Keratinocyte (primary cell): Measurements from ENCODE around the gene TAL1. TPM values are rescaled to one million over a fixed set of nuclear protein-coding genes. Genes with fewer than 3 reads are reported as not detected.

Experiments used
- DNase-seq: peaks from one replicate; pipeline ENCODE4 v3.0.0-alpha.2; 2011; ENCODE audit warnings: low read depth, missing footprints, low spot score
- FAIRE-seq: peaks from 2 replicates; lab custom pipeline; 2011; peaks lifted over from hg19 to GRCh38; lab: Jason Lieb, UNC
- H2AFZ ChIP-seq: 2 replicates; pipeline ENCODE4 v1.6.0; 2012; ENCODE audit warnings: low read length, control low read depth, inconsistent platforms; ENCODE audit not compliant: control insufficient read depth
- H3K27ac ChIP-seq: 2 replicates; pipeline ENCODE4 v1.5.1; 2011; ENCODE audit warnings: low read length; ENCODE audit not compliant: control insufficient read depth, insufficient read depth
- H3K27me3 ChIP-seq: 3 replicates; pipeline ENCODE4 v1.6.0; 2011; ENCODE audit warnings: low read length; ENCODE audit not compliant: control insufficient read depth, insufficient read depth; ENCODE audit errors: extremely low read depth
- H3K36me3 ChIP-seq, 2 experiments: 2 replicates in 1 of 2; 3 replicates in 1 of 2; pipeline ENCODE4 v1.5.1; 2011; ENCODE audit warnings: low read length in 2 of 2, mild to moderate bottlenecking in 1 of 2; ENCODE audit not compliant: control insufficient read depth in 2 of 2, insufficient read depth in 2 of 2; ENCODE audit errors: extremely low read depth in 1 of 2
- H3K4me1 ChIP-seq: 3 replicates; pipeline ENCODE4 v1.5.1; 2011; ENCODE audit warnings: low read length; ENCODE audit not compliant: control insufficient read depth, insufficient read depth; ENCODE audit errors: extremely low read depth
- H3K4me2 ChIP-seq: 3 replicates; pipeline ENCODE4 v1.6.0; 2011; ENCODE audit warnings: low read depth, low read length; ENCODE audit not compliant: control insufficient read depth, insufficient read depth; ENCODE audit errors: extremely low read depth
- H3K4me3 ChIP-seq, 3 experiments: fragments of 200-600 bp in 1 of 3; sonication (generic) in 1 of 3; 2 replicates in 2 of 3; 3 replicates in 1 of 3; pipeline ENCODE4 v1.5.1; 2011 to 2016; ENCODE audit warnings: low read length in 3 of 3, mild to moderate bottlenecking in 3 of 3, control low read depth in 2 of 3, inconsistent platforms in 1 of 3, low read depth in 1 of 3, mixed read lengths in 1 of 3, mixed run types in 1 of 3, moderate library complexity in 1 of 3; ENCODE audit not compliant: control insufficient read depth in 2 of 3, insufficient read depth in 2 of 3; ENCODE audit errors: extremely low read depth in 1 of 3
- H3K79me2 ChIP-seq: 2 replicates; pipeline ENCODE4 v1.6.0; 2012; ENCODE audit warnings: low read length; ENCODE audit not compliant: control insufficient read depth, insufficient read depth
- H3K9ac ChIP-seq: 3 replicates; pipeline ENCODE4 v1.6.0; 2011; ENCODE audit warnings: low read length; ENCODE audit not compliant: control insufficient read depth, insufficient read depth; ENCODE audit errors: extremely low read depth
- H3K9me1 ChIP-seq: 3 replicates; pipeline ENCODE4 v1.6.0; 2011; ENCODE audit warnings: low read length; ENCODE audit not compliant: control insufficient read depth, insufficient read depth; ENCODE audit errors: extremely low read depth
- H3K9me3 ChIP-seq: 2 replicates; pipeline ENCODE4 v1.5.1; 2012; ENCODE audit warnings: low read depth, low read length; ENCODE audit not compliant: control insufficient read depth
- H4K20me1 ChIP-seq: 3 replicates; pipeline ENCODE4 v1.6.0; 2011; ENCODE audit warnings: low read length; ENCODE audit not compliant: control insufficient read depth, insufficient read depth; ENCODE audit errors: extremely low read depth
- EZH2 ChIP-seq: IDR thresholded peaks from one replicate; pipeline ENCODE4 v1.6.1; 2012; ENCODE audit warnings: inconsistent platforms, mild to moderate bottlenecking, low read length, moderate library complexity
- dilution Hi-C: fragments of 300-500 bp; cut with MboI; formaldehyde crosslinking; loops from one replicate; pipeline ENCODE4 v1.7.0; 2020; ENCODE audit warnings: low sequenced_read_pairs; ENCODE audit not compliant: extremely low pct_ligation_motif_present
- polyA plus RNA-seq, 5 experiments: library from polyadenylated mRNA; depleted of rRNA in 3 of 5; stranded (reverse) in 3 of 5; stranded (forward) in 1 of 5; unstranded in 1 of 5; fragments of >200 nt; gene quantifications; 1 replicate in 1 of 5; 2 replicates in 3 of 5; 3 replicates in 1 of 5; pipeline versions ENCODE4 v1.2.1 to v1.2.3, GENCODE V29; 2011 to 2012; ENCODE audit warnings: missing spikeins in 2 of 5, low read depth in 1 of 5, low replicate concordance in 1 of 5
- TF ChIP-seq, protein P1 (sequence below), 3 experiments: IDR thresholded peaks in 1 of 3; conservative IDR thresholded peaks in 1 of 3; optimal IDR thresholded peaks in 1 of 3; 2 replicates in 2 of 3; 3 replicates in 1 of 3; pipeline versions ENCODE3 to v1.5.1; 2011; ENCODE audit warnings: low read length in 3 of 3, mild to moderate bottlenecking in 3 of 3, moderate library complexity in 2 of 3, control low read depth in 1 of 3, inconsistent platforms in 1 of 3; ENCODE audit not compliant: insufficient read depth in 2 of 3; ENCODE audit errors: extremely low read depth in 1 of 3

The TAL1 gene
- polyA plus RNA-seq, 1 donor (not counting 4 experiments of a cell fraction or from before 2014, with no cell fraction given), result not detected

DNA sequence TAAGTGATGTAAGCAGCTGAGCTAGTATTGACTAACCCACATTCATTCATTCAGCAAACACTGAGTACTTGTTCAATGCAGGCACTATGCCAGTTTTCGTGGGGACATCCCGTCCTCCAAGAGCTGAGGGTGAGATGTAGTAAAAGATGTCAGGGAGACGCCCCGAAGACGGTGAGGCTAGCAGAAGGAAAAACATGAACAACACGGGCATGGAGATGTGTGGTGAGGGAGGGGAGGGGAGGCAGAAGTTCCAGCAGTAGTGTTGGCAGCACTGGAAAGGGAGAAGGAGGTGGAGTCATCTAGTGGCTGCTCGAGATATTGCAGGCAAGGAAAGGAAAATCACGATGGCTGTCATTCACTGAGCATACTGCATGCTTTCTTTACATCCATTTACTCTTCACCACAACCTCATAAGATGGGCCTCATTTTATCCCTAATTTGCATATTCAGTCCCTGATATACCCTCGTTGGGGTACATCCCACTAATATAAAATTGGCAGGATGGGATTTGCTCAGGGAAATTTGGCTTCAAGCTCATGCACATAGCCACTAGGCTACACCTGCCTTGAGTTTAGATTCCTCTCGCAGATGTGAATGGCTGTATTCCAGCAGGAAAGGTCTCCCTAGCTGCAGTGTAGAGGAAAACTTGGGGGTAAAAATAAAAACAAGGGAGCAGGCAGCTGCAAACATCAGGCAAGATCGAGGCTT is 56.6 kb downstream of the TAL1 start:
- no peaks in the 10 kb centered on the region for H3K27me3 ChIP-seq
- dilution Hi-C loops, result no loop called here
- no peaks in the 10 kb centered on the region for H3K9me1 ChIP-seq
- H2AFZ ChIP-seq, result peak overlapping the region; percentile 57
- DNase-seq (no peak), FAIRE-seq (peak; percentile 89)
- H3K9me3 ChIP-seq, result no peaks in the 10 kb centered on the region
- peak overlapping the region; percentile 57 for H3K4me2 ChIP-seq
- no peaks in the 10 kb centered on the region for H3K79me2 ChIP-seq
- H3K4me1 ChIP-seq, result peaks cover 9% of the 10 kb centered on the region
- no peak for TF ChIP-seq EZH2
- TF ChIP-seq, protein P1, sequence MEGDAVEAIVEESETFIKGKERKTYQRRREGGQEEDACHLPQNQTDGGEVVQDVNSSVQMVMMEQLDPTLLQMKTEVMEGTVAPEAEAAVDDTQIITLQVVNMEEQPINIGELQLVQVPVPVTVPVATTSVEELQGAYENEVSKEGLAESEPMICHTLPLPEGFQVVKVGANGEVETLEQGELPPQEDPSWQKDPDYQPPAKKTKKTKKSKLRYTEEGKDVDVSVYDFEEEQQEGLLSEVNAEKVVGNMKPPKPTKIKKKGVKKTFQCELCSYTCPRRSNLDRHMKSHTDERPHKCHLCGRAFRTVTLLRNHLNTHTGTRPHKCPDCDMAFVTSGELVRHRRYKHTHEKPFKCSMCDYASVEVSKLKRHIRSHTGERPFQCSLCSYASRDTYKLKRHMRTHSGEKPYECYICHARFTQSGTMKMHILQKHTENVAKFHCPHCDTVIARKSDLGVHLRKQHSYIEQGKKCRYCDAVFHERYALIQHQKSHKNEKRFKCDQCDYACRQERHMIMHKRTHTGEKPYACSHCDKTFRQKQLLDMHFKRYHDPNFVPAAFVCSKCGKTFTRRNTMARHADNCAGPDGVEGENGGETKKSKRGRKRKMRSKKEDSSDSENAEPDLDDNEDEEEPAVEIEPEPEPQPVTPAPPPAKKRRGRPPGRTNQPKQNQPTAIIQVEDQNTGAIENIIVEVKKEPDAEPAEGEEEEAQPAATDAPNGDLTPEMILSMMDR (optimal IDR thresholded peaks at IDR 0.05 in 1 of 3, IDR thresholded peaks at IDR 0.05 in 1 of 3, conservative IDR thresholded peaks at IDR 0.05 in 1 of 3; ENCODE audit: extremely low read depth in 1 of 3, insufficient read depth in 2 of 3, low read length in 3 of 3), result peak; percentile 98 to 99 (median 99)
- no peak overlapping the region for H3K27ac ChIP-seq
- H3K9ac ChIP-seq, result no peak overlapping the region
- no peak overlapping the region for H3K4me3 ChIP-seq
- no peaks in the 10 kb centered on the region for H3K36me3 ChIP-seq
- H4K20me1 ChIP-seq, result no peaks in the 10 kb centered on the region

DNA sequence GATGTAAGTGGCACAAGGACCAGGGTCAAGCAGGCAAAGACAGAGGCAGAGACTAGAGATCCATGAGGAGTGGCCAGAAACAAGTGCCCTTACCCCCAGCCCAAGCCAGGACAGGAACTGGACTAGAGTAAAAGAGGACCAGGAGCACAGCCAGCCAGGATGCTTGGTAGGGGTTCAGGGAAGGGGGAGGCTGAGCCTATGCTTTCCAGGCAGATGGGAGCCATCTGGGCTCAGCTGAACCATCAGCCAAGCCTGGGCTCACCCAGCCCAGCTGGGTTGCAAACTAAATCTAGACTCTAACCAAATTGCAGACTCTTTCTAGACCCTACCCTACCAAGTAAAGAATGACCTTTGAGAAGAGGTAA is 57.4 kb downstream of the TAL1 start:
- dilution Hi-C loops, result no loop called here
- H3K36me3 ChIP-seq, result no peaks in the 10 kb centered on the region
- TF ChIP-seq EZH2, result no peak
- TF ChIP-seq, protein P1 (optimal IDR thresholded peaks at IDR 0.05 in 1 of 3, IDR thresholded peaks at IDR 0.05 in 1 of 3, conservative IDR thresholded peaks at IDR 0.05 in 1 of 3; ENCODE audit: extremely low read depth in 1 of 3, insufficient read depth in 2 of 3, low read length in 3 of 3), result no peak
- H3K4me2 ChIP-seq, result no peak overlapping the region
- DNase-seq (no peak), FAIRE-seq (no peak)
- no peak overlapping the region for H3K4me3 ChIP-seq
- no peaks in the 10 kb centered on the region for H3K79me2 ChIP-seq
- H2AFZ ChIP-seq, result no peak overlapping the region
- no peak overlapping the region for H3K9ac ChIP-seq
- H4K20me1 ChIP-seq, result no peaks in the 10 kb centered on the region
- no peaks in the 10 kb centered on the region for H3K9me1 ChIP-seq
- H3K27ac ChIP-seq, result no peak overlapping the region
- peaks cover 6% of the 10 kb centered on the region for H3K4me1 ChIP-seq
- H3K9me3 ChIP-seq, result no peaks in the 10 kb centered on the region
- no peaks in the 10 kb centered on the region for H3K27me3 ChIP-seq
